Liver (tissue), 9 donors: Measurements from ENCODE around the gene EPB41L3. TPM values are rescaled to one million over a fixed set of nuclear protein-coding genes. Genes with fewer than 3 reads are reported as not detected.

Experiments used
- DNase-seq: peaks from one replicate; pipeline ENCODE4 v3.0.0-alpha.2; 2017; ENCODE audit warnings: low spot score
- H3K27ac ChIP-seq, 2 donors: one replicate each; pipeline ENCODE4 v1.7.0; 2013; ENCODE audit warnings: inconsistent platforms in 2 of 2, low read length in 2 of 2, control low read depth in 1 of 2, low read depth in 1 of 2, mild to moderate bottlenecking in 1 of 2
- H3K27me3 ChIP-seq, 4 donors: one replicate each; pipeline versions ENCODE4 v1.6.1 to v1.7.0; 2013; ENCODE audit warnings: low read length in 3 of 4, inconsistent platforms in 1 of 4, mild to moderate bottlenecking in 1 of 4, moderate library complexity in 1 of 4; ENCODE audit not compliant: control insufficient read depth in 4 of 4, insufficient read depth in 4 of 4
- H3K36me3 ChIP-seq, 4 donors: one replicate each; pipeline versions ENCODE4 v1.6.1 to v1.7.0; 2013; ENCODE audit warnings: low read length in 3 of 4, mild to moderate bottlenecking in 3 of 4, low read depth in 1 of 4, moderate library complexity in 1 of 4; ENCODE audit not compliant: control insufficient read depth in 4 of 4, insufficient read depth in 3 of 4
- H3K4me1 ChIP-seq, 4 donors: one replicate each; pipeline versions ENCODE4 v1.6.1 to v1.7.0; 2013; ENCODE audit warnings: low read length in 3 of 4, mild to moderate bottlenecking in 3 of 4, moderate library complexity in 1 of 4; ENCODE audit not compliant: control insufficient read depth in 4 of 4, insufficient read depth in 4 of 4
- H3K4me3 ChIP-seq, 3 donors: one replicate each; pipeline versions ENCODE4 v1.6.1 to v1.7.0; 2013; ENCODE audit warnings: low read length in 3 of 3, control low read depth in 1 of 3, low read depth in 1 of 3, mild to moderate bottlenecking in 1 of 3
- H3K9ac ChIP-seq, 2 donors: one replicate each; pipeline ENCODE4 v1.7.0; 2013; ENCODE audit warnings: low read length in 2 of 2, mild to moderate bottlenecking in 2 of 2, moderate library complexity in 2 of 2, control low read depth in 1 of 2, low read depth in 1 of 2
- H3K9me3 ChIP-seq, 4 donors: one replicate each; pipeline versions ENCODE4 v1.6.1 to v1.7.0; 2013; ENCODE audit warnings: low read length in 3 of 4; ENCODE audit not compliant: control insufficient read depth in 4 of 4
- ATF3 ChIP-seq: IDR thresholded peaks from 2 replicates; pipeline ENCODE4 v1.6.1; 2016; ENCODE audit warnings: antibody characterized with exemption
- CTCF ChIP-seq: fragments of 150-350 bp; IDR thresholded peaks from 2 replicates; pipeline ENCODE4 v1.5.1; 2017; ENCODE audit warnings: improper control_type of control experiment, low read depth, low read length; ENCODE audit not compliant: missing input control
- EGR1 ChIP-seq, 2 donors: IDR thresholded peaks; 2 replicates each; pipeline ENCODE4 v1.6.1; 2016 to 2018; ENCODE audit warnings: antibody characterized with exemption in 2 of 2, low read depth in 2 of 2
- FOXA1 ChIP-seq: IDR thresholded peaks from 2 replicates; pipeline ENCODE4 v1.6.1; 2016; ENCODE audit warnings: antibody characterized with exemption
- FOXA2 ChIP-seq: IDR thresholded peaks from 2 replicates; pipeline ENCODE4 v1.6.1; 2016; ENCODE audit warnings: antibody characterized with exemption
- GABPA ChIP-seq, 2 donors: IDR thresholded peaks in 1 of 2; conservative IDR thresholded peaks in 1 of 2; 2 replicates each; pipeline ENCODE4 v1.6.1; 2016; ENCODE audit warnings: antibody characterized with exemption in 2 of 2, mild to moderate bottlenecking in 1 of 2, moderate library complexity in 1 of 2
- HNF4A ChIP-seq, 2 donors: conservative IDR thresholded peaks; 2 replicates each; pipeline ENCODE4 v1.6.1; 2016; ENCODE audit warnings: antibody characterized with exemption in 2 of 2, mild to moderate bottlenecking in 2 of 2
- HNF4G ChIP-seq: IDR thresholded peaks from 2 replicates; pipeline ENCODE4 v1.6.1; 2016; ENCODE audit warnings: antibody characterized with exemption
- JUND ChIP-seq, 2 donors: IDR thresholded peaks; 2 replicates each; pipeline ENCODE4 v1.6.1; 2016; ENCODE audit warnings: antibody characterized with exemption in 2 of 2
- MAX ChIP-seq: IDR thresholded peaks from 2 replicates; pipeline ENCODE4 v1.6.1; 2016; ENCODE audit warnings: antibody characterized with exemption
- RAD21 ChIP-seq, 2 donors: IDR thresholded peaks; 2 replicates each; pipeline ENCODE4 v1.6.1; 2016; ENCODE audit warnings: antibody characterized with exemption in 2 of 2, mild to moderate bottlenecking in 2 of 2
- REST ChIP-seq: IDR thresholded peaks from 2 replicates; pipeline ENCODE4 v1.6.1; 2016; ENCODE audit warnings: antibody characterized with exemption, mild to moderate bottlenecking
- RXRA ChIP-seq, 2 donors: IDR thresholded peaks; 2 replicates each; pipeline ENCODE4 v1.6.1; 2017 to 2018; ENCODE audit warnings: antibody characterized with exemption in 2 of 2, mild to moderate bottlenecking in 1 of 2
- SP1 ChIP-seq: IDR thresholded peaks from 2 replicates; pipeline ENCODE4 v1.6.1; 2018; ENCODE audit warnings: antibody characterized with exemption, mild to moderate bottlenecking
- TAF1 ChIP-seq: conservative IDR thresholded peaks from 2 replicates; pipeline ENCODE4 v1.6.1; 2016; ENCODE audit warnings: antibody characterized with exemption, mild to moderate bottlenecking
- YY1 ChIP-seq: IDR thresholded peaks from 2 replicates; pipeline ENCODE4 v1.6.1; 2016; ENCODE audit warnings: antibody characterized with exemption, mild to moderate bottlenecking
- ZBTB33 ChIP-seq: IDR thresholded peaks from 2 replicates; pipeline ENCODE4 v1.6.1; 2016; ENCODE audit warnings: antibody characterized with exemption
- WGBS: extraction: QIAGEN DNeasy Blood & Tissue Kit; methylation state at CpG from one replicate; pipeline ENCODE4 v1.1.7; 2013; 5-methylcytosine and 5-hydroxymethylcytosine counted together
- polyA plus RNA-seq, 2 donors: library from polyadenylated mRNA; stranded (reverse) in 1 of 2; unstranded in 1 of 2; fragments of 200-250 nt in 1 of 2; fragments of >200 nt in 1 of 2; fragmentation: Nextera tagmentation in 1 of 2; extraction: Ambion mirVana in 1 of 2; gene quantifications; one replicate each; pipeline versions ENCODE4 v1.2.1 to v1.2.3, GENCODE V29; 2013 to 2015
- total RNA-seq, 2 donors: library from RNA; depleted of rRNA; stranded (reverse); fragments of >200 nt; gene quantifications; one replicate each; pipeline ENCODE4 v1.2.3, GENCODE V29; 2014
- donor health status: healthy.
- donor health status: healthy.
- donor health status: healthy.
- donor health status: healthy.
- donor health status: healthy.

The EPB41L3 gene
- total and polyA plus RNA-seq, 4 donors: 1.4 to 14.5 (median 5.1) TPM

- TF ChIP-seq CTCF: no peak
- no peak for TF ChIP-seq RXRA (IDR thresholded peaks at IDR 0.05)
- TF ChIP-seq JUND (IDR thresholded peaks at IDR 0.05): no peak
These were observed 81.6 kb downstream of the EPB41L3 start (continued) for GRCh38 chr18:5462227-5462626.

- Histone ChIP-seq H3K4me1 (no peaks in the 10 kb centered on the region), H3K9ac (no peak overlapping the region), H3K4me3 (no peak overlapping the region), H3K27me3 (no peaks in the 10 kb centered on the region), H3K9me3 (no peaks in the 10 kb centered on the region), H3K27ac (no peak overlapping the region), H3K36me3 (no peaks in the 10 kb centered on the region)
- DNase-seq: no peak
- no peak for TF ChIP-seq SP1
- no peak for TF ChIP-seq ZBTB33
- no peak for TF ChIP-seq MAX
- TF ChIP-seq FOXA1: no peak
- no peak for TF ChIP-seq TAF1
- no peak for TF ChIP-seq FOXA2
- TF ChIP-seq HNF4A (conservative IDR thresholded peaks at IDR 0.05): no peak
- no peak for TF ChIP-seq REST
- no peak for TF ChIP-seq EGR1 (IDR thresholded peaks at IDR 0.05; ENCODE audit: low read depth in 2 of 2)
- no peak for TF ChIP-seq JUND (IDR thresholded peaks at IDR 0.05)
- no peak for TF ChIP-seq GABPA (IDR thresholded peaks at IDR 0.05 in 1 of 2, conservative IDR thresholded peaks at IDR 0.05 in 1 of 2)
- TF ChIP-seq RXRA (IDR thresholded peaks at IDR 0.05): no peak
- TF ChIP-seq RAD21 (IDR thresholded peaks at IDR 0.05): no peak
- no peak for TF ChIP-seq YY1
- TF ChIP-seq HNF4G: no peak
- no peak for TF ChIP-seq ATF3
- 77% methylated on average over 3 of the region's 3 CpGs for WGBS
These were observed 82.8 kb downstream of the EPB41L3 start for GRCh38 chr18:5461041-5461440.
